Muscle of leg (tissue), 11 donors: ENCODE results near the gene AGMAT. TPM values are rescaled to one million over a fixed set of nuclear protein-coding genes. Genes with fewer than 3 reads are reported as not detected.

Experiments
- DNase-seq: peaks from one replicate; pipeline ENCODE4 v3.0.0; 2013
- H3K27ac ChIP-seq: one replicate; pipeline ENCODE4 v1.5.1; 2013; ENCODE audit warnings: mild to moderate bottlenecking, low read length, control low read depth
- H3K27me3 ChIP-seq: one replicate; pipeline ENCODE4 v1.6.1; 2013; ENCODE audit warnings: low read length; ENCODE audit not compliant: control insufficient read depth, insufficient read depth
- H3K36me3 ChIP-seq: one replicate; pipeline ENCODE4 v1.6.1; 2013; ENCODE audit warnings: low read length; ENCODE audit not compliant: control insufficient read depth, insufficient read depth
- H3K4me1 ChIP-seq: one replicate; pipeline ENCODE4 v1.6.1; 2013; ENCODE audit warnings: low read length; ENCODE audit not compliant: control insufficient read depth, insufficient read depth
- H3K4me3 ChIP-seq: one replicate; pipeline ENCODE4 v1.5.1; 2013; ENCODE audit warnings: low read length, control low read depth
- H3K9me3 ChIP-seq: replicated peaks from 2 replicates; pipeline ENCODE4 v1.6.1; 2013; ENCODE audit warnings: low read depth, low read length; ENCODE audit not compliant: control insufficient read depth
- WGBS: methylation state at CpG from one replicate; pipeline ENCODE4 v1.1.5; 2013; ENCODE audit warnings: missing lambda C conversion rate; ENCODE audit not compliant: insufficient coverage; 5-methylcytosine and 5-hydroxymethylcytosine counted together
- polyA plus RNA-seq, 8 donors: library from polyadenylated mRNA; unstranded; fragments of 120-200 nt; gene quantifications; one replicate each; pipeline versions ENCODE4 v1.2.1 to v1.2.3, GENCODE V29; 2013; ENCODE audit warnings: inconsistent platforms in 1 of 8, low replicate concordance in 1 of 8; ENCODE audit not compliant: insufficient read length in 8 of 8, insufficient read depth in 1 of 8
- total RNA-seq: library from RNA; stranded (reverse); fragments of 120-200 nt; gene quantifications from one replicate; pipeline ENCODE4 v1.2.4, GENCODE V29; 2013

Gene AGMAT
- total and polyA plus RNA-seq, 9 donors, result 1.4 to 5.1 (median 2.8) TPM

DNA sequence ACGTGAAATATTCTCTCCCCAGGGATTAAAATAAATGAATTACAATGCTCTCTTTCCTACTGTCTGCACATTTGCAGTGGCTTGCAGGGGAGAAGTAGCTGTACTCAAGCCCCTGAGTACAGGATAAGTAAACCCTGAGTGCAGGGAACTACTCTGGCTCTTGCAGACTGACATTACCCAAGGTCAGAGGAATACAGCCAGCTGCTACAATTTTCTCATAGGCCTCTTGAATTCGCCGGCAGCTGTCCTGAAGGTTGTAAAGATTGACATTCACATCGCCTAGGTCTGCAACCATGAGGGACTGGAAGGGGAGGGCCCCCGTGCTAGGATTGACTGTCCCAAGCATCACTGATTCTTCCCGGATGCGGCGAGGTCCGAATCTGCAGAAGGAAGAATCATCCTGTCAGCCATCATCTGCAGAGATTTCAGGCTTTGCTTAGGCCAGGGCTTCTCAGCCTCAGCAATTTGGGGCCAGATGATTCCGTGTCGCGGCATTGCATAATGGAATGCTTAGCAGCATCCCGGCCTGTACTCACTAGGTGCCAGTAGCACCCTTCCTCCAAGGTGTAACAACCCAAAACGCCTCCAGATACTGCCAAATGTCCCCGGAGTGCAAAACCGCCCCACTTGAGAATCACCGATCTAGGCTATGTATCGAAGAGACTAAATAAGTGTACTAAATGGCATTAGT, 1.7 kb downstream of the AGMAT start:
- no peaks in the 10 kb centered on the region for H3K36me3 ChIP-seq
- peaks cover 3% of the 10 kb centered on the region for H3K27me3 ChIP-seq
- H3K27ac ChIP-seq, result peak overlapping the region; percentile 17
- WGBS, result 96% methylated on average over 13 of the region's 18 CpGs
- H3K4me3 ChIP-seq, result no peak overlapping the region
- peak; percentile 39 for DNase-seq
- no peaks in the 10 kb centered on the region for H3K9me3 ChIP-seq
- peaks cover 29% of the 10 kb centered on the region for H3K4me1 ChIP-seq

DNA sequence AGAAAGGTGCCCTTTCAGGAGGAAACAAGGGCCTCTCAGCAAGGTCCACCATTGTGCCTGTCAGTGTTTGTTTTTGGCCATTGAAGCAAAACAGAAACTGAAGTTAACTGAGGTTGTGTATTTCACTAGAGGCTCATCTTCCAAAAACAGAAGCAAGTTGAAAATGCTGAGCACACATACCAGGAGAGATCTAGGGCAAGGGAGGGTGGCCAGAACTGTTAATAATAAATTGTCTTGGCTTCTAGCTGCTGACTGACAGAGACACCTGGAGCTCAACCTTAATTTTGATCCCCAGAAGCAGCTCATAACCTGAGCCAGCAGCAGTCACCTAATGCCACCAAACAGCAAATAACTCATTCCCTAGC, 5.2 kb downstream of the AGMAT start:
- Histone ChIP-seq H3K4me3 (no peak overlapping the region), H3K4me1 (peaks cover 25% of the 10 kb centered on the region), H3K27ac (peak overlapping the region; percentile 57), H3K9me3 (no peaks in the 10 kb centered on the region), H3K36me3 (peaks cover 7% of the 10 kb centered on the region), H3K27me3 (peaks cover 3% of the 10 kb centered on the region)
- DNase-seq, result peak; percentile 59

- Histone ChIP-seq H3K27me3 (no peaks in the 10 kb centered on the region), H3K4me1 (peaks cover 21% of the 10 kb centered on the region)
Measured at GRCh38 chr1:15578921-15579682, 5.7 kb downstream of the AGMAT start.

GRCh38 chr1:15577691-15578090, 7.2 kb downstream of the AGMAT start:
- no peak for DNase-seq
- H3K36me3 ChIP-seq, result peaks cover 7% of the 10 kb centered on the region
- no peaks in the 10 kb centered on the region for H3K27me3 ChIP-seq
- H3K9me3 ChIP-seq, result no peaks in the 10 kb centered on the region
- peaks cover 12% of the 10 kb centered on the region for H3K4me1 ChIP-seq
- H3K4me3 ChIP-seq, result no peak overlapping the region
- H3K27ac ChIP-seq, result no peak overlapping the region
- 74% methylated on average over 4 of the region's 4 CpGs for WGBS

More at GRCh38 chr1:15578921-15579682, 5.7 kb downstream of the AGMAT start:
- Histone ChIP-seq H3K9me3 (no peaks in the 10 kb centered on the region), H3K36me3 (peaks cover 7% of the 10 kb centered on the region), H3K4me3 (no peak overlapping the region), H3K27ac (peak overlapping the region; percentile 57)
- no peak for DNase-seq
- 79% methylated on average over 13 of the region's 16 CpGs for WGBS

- Histone ChIP-seq H3K4me3 (no peak overlapping the region), H3K27me3 (no peaks in the 10 kb centered on the region), H3K9me3 (no peaks in the 10 kb centered on the region), H3K27ac (no peak overlapping the region), H3K36me3 (peaks cover 8% of the 10 kb centered on the region), H3K4me1 (peaks cover 12% of the 10 kb centered on the region)
- WGBS, result no CpG with 5 or more reads among the region's 7 CpGs
- no peak for DNase-seq
Measured at GRCh38 chr1:15575549-15576150, 9.2 kb downstream of the AGMAT start.

- Histone ChIP-seq H3K36me3 (peaks cover 11% of the 10 kb centered on the region), H3K9me3 (no peaks in the 10 kb centered on the region), H3K27ac (no peak overlapping the region), H3K4me1 (peaks cover 11% of the 10 kb centered on the region), H3K27me3 (no peaks in the 10 kb centered on the region), H3K4me3 (no peak overlapping the region)
- WGBS, result 87% methylated on average over 6 of the region's 6 CpGs
- no peak for DNase-seq
Measured at GRCh38 chr1:15574741-15575140, 10.1 kb downstream of the AGMAT start.

DNA sequence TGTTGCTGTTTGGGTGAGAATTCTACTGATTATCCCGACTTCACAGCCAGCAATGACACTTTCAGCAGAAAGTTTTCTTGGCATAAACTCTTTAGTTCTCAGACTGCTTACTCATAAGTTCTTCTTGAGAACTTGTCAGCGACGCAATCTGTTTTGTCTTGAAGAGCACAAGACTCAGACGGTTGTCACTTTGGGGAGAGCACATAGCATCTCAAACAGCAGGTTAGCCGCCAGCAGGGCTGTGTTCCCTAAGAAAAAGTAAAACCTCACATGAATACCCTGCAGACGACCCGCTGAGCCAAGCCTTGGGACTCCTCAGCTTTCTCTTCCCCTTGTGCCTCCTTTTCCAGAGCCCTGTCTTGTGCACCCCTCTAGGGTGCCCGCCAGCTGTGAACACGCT, 11.4 kb downstream of the AGMAT start:
- no peak for DNase-seq
- no peak overlapping the region for H3K27ac ChIP-seq
- H3K4me3 ChIP-seq, result no peak overlapping the region
- H3K27me3 ChIP-seq, result no peaks in the 10 kb centered on the region
- peaks cover under 1% of the 10 kb centered on the region for H3K4me1 ChIP-seq
- H3K36me3 ChIP-seq, result peaks cover 20% of the 10 kb centered on the region
- no peaks in the 10 kb centered on the region for H3K9me3 ChIP-seq
- WGBS, result 64% methylated on average over 6 of the region's 9 CpGs

DNA sequence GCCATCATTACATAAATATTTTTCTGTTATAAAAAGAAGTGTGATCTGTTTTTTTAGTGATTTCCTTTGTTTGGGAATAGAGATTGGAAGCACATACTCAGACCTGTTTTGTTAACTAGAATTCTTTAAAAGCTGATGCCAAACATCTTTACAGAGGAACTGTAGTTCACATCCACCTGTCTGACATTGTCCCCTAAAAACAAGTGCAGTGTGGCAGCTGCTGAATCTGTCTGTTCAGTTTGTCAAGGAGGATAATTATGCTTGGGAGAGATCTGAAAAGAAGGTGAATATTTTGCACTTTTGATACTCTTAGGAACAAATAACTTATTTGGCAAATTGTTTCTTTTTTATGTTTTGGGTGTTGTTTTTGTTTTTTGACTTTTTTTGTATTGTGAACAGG, 13.6 kb downstream of the AGMAT start:
- Histone ChIP-seq H3K4me3 (no peak overlapping the region), H3K4me1 (no peaks in the 10 kb centered on the region), H3K9me3 (no peaks in the 10 kb centered on the region), H3K27me3 (no peaks in the 10 kb centered on the region), H3K27ac (no peak overlapping the region), H3K36me3 (peaks cover 41% of the 10 kb centered on the region)
- DNase-seq, result no peak

DNA sequence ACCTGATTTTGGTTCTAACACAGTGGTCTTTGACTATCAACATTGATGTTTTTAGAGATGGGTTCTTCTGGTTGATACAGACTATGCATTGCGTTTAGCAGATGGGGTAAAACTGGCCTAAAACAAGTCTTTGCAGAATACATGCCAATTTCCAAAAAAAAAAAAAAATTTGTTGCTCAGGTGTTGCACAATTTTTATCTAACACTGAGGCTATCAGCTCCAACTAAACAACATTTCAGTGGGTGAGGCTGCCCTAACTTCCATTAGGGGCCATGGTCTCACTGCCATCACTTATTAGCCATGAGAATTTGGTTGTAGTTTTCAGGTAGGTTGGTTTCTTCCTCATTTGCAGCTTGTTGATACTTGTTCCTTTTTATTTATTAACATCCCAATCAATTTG, 14.0 kb downstream of the AGMAT start:
- no peak for DNase-seq
- no CpG with 5 or more reads among the region's 1 CpG for WGBS
- Histone ChIP-seq H3K4me1 (no peaks in the 10 kb centered on the region), H3K4me3 (no peak overlapping the region), H3K9me3 (no peaks in the 10 kb centered on the region), H3K27ac (no peak overlapping the region), H3K27me3 (no peaks in the 10 kb centered on the region), H3K36me3 (peaks cover 45% of the 10 kb centered on the region)

DNA sequence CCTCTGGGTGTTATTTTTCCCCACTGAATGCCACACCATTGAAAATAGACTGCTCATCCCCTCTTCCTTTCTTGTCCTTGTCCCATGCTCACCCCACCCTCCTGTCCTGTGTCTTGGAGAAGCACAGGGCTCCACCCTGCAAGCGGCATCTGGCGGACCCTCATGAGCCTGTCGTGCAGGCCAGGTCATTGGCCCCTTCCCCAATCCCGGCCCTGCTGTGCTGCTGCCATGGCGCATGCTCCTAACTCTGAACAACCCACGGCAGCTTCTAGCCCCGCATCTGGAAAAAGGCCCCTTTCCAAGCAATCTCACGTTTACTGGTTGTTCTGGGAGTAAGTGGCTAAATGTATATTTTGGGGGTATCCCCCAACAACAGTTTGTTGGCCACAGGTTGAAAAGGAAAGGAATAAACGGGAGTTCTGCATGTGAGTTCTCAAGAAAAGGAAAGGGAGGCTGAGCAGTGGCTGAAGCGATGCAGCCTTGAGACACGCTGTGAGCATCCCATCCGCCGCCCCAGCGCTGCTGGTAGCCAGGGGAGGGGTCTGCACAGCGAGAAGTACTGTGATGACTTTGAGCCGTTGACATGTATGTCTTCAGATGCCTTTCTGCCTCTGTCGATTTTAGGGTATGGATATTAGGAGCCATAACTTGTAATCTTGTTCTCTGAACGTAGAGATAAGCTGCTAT, 16.3 kb downstream of the AGMAT start:
- H3K4me1 ChIP-seq, result no peaks in the 10 kb centered on the region
- no peaks in the 10 kb centered on the region for H3K27me3 ChIP-seq
- no peak overlapping the region for H3K27ac ChIP-seq
- no peaks in the 10 kb centered on the region for H3K9me3 ChIP-seq
- no peak for DNase-seq
- no peak overlapping the region for H3K4me3 ChIP-seq
- 98% methylated on average over 13 of the region's 18 CpGs for whole genome bisulfite sequencing
- peaks cover 57% of the 10 kb centered on the region for H3K36me3 ChIP-seq
